IPS-18a (cell line): ENCODE results near the gene APH1B.

Experiments used
- H3K27ac ChIP-seq: one replicate; pipeline ENCODE4 v1.5.1; 2013; ENCODE audit warnings: low read length
- H3K27me3 ChIP-seq: one replicate; pipeline ENCODE4 v1.6.1; 2013; ENCODE audit warnings: mild to moderate bottlenecking, low read length; ENCODE audit not compliant: control insufficient read depth, insufficient read depth
- H3K36me3 ChIP-seq: one replicate; pipeline ENCODE4 v1.6.1; 2013; ENCODE audit warnings: low read depth, low read length; ENCODE audit not compliant: control insufficient read depth
- H3K4me1 ChIP-seq: one replicate; pipeline ENCODE4 v1.6.1; 2013; ENCODE audit warnings: low read depth, low read length; ENCODE audit not compliant: control insufficient read depth
- H3K4me3 ChIP-seq: one replicate; pipeline ENCODE4 v1.5.1; 2013; ENCODE audit warnings: low read length
- H3K9ac ChIP-seq: one replicate; pipeline ENCODE4 v1.6.1; 2013; ENCODE audit warnings: mild to moderate bottlenecking, low read length, moderate library complexity
- H3K9me3 ChIP-seq: one replicate; pipeline ENCODE4 v1.6.1; 2013; ENCODE audit warnings: low read depth, low read length; ENCODE audit not compliant: control insufficient read depth

The APH1B gene

GRCh38 chr15:63347074-63347857, 69.9 kb downstream of the APH1B start:
- H3K9me3 ChIP-seq = no peaks in the 10 kb centered on the region
- H3K27ac ChIP-seq = no peak overlapping the region
- no peak overlapping the region for H3K9ac ChIP-seq
- no peaks in the 10 kb centered on the region for H3K4me1 ChIP-seq
- no peaks in the 10 kb centered on the region for H3K27me3 ChIP-seq
- H3K36me3 ChIP-seq = no peaks in the 10 kb centered on the region
- no peak overlapping the region for H3K4me3 ChIP-seq

GRCh38 chr15:63348392-63348791, 71.0 kb downstream of the APH1B start:
- no peaks in the 10 kb centered on the region for H3K9me3 ChIP-seq
- no peaks in the 10 kb centered on the region for H3K27me3 ChIP-seq
- no peak overlapping the region for H3K4me3 ChIP-seq
- no peaks in the 10 kb centered on the region for H3K4me1 ChIP-seq
- no peaks in the 10 kb centered on the region for H3K36me3 ChIP-seq
- H3K27ac ChIP-seq = no peak overlapping the region
- H3K9ac ChIP-seq = no peak overlapping the region

DNA sequence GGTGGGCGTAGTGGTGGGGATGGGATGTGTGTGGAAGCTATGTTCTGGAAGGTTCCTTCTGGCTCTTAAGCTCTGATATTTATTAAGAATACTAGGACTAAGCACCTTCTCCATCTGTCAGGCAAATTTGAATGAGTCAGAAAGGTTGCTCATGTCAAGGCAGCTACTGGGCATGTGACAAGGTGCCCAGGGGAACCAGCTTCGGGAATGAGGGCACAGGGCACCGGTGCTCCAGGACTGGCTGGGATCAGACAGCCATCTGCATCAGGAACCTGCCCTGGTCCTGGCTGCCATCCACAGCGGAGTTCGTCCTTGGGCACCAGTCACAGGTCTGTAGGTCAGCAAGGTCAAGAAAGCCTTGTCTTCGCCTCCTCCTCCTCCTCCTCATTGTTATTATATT, 71.8 kb downstream of the APH1B start:
- no peaks in the 10 kb centered on the region for H3K9me3 ChIP-seq
- no peak overlapping the region for H3K9ac ChIP-seq
- no peak overlapping the region for H3K4me3 ChIP-seq
- H3K27me3 ChIP-seq = no peaks in the 10 kb centered on the region
- no peaks in the 10 kb centered on the region for H3K36me3 ChIP-seq
- no peak overlapping the region for H3K27ac ChIP-seq
- no peaks in the 10 kb centered on the region for H3K4me1 ChIP-seq

- no peaks in the 10 kb centered on the region for H3K4me1 ChIP-seq
- H3K27ac ChIP-seq = no peak overlapping the region
- no peaks in the 10 kb centered on the region for H3K9me3 ChIP-seq
- H3K27me3 ChIP-seq = no peaks in the 10 kb centered on the region
- no peak overlapping the region for H3K4me3 ChIP-seq
- no peak overlapping the region for H3K9ac ChIP-seq
- H3K36me3 ChIP-seq = no peaks in the 10 kb centered on the region
Observed at GRCh38 chr15:63349621-63350020, 72.2 kb downstream of the APH1B start.

- no peaks in the 10 kb centered on the region for H3K27me3 ChIP-seq
- H3K36me3 ChIP-seq = no peaks in the 10 kb centered on the region
- H3K9me3 ChIP-seq = no peaks in the 10 kb centered on the region
- H3K4me1 ChIP-seq = no peaks in the 10 kb centered on the region
- H3K9ac ChIP-seq = no peak overlapping the region
- H3K4me3 ChIP-seq = no peak overlapping the region
- no peak overlapping the region for H3K27ac ChIP-seq
Observed at GRCh38 chr15:63350178-63350621, 72.8 kb downstream of the APH1B start.

- Histone ChIP-seq H3K9me3 (no peaks in the 10 kb centered on the region), H3K36me3 (no peaks in the 10 kb centered on the region), H3K4me1 (no peaks in the 10 kb centered on the region), H3K9ac (no peak overlapping the region), H3K27ac (no peak overlapping the region), H3K27me3 (no peaks in the 10 kb centered on the region), H3K4me3 (no peak overlapping the region)
Observed at GRCh38 chr15:63351170-63351569, 73.8 kb downstream of the APH1B start.

GRCh38 chr15:63352808-63353207, 75.4 kb downstream of the APH1B start:
- H3K27ac ChIP-seq = no peak overlapping the region
- H3K4me1 ChIP-seq = no peaks in the 10 kb centered on the region
- H3K36me3 ChIP-seq = no peaks in the 10 kb centered on the region
- no peaks in the 10 kb centered on the region for H3K27me3 ChIP-seq
- no peak overlapping the region for H3K9ac ChIP-seq
- no peaks in the 10 kb centered on the region for H3K9me3 ChIP-seq
- no peak overlapping the region for H3K4me3 ChIP-seq

GRCh38 chr15:63353261-63353660, 75.9 kb downstream of the APH1B start:
- Histone ChIP-seq H3K27ac (no peak overlapping the region), H3K27me3 (no peaks in the 10 kb centered on the region), H3K9me3 (no peaks in the 10 kb centered on the region), H3K36me3 (no peaks in the 10 kb centered on the region), H3K9ac (no peak overlapping the region), H3K4me3 (no peak overlapping the region), H3K4me1 (no peaks in the 10 kb centered on the region)

DNA sequence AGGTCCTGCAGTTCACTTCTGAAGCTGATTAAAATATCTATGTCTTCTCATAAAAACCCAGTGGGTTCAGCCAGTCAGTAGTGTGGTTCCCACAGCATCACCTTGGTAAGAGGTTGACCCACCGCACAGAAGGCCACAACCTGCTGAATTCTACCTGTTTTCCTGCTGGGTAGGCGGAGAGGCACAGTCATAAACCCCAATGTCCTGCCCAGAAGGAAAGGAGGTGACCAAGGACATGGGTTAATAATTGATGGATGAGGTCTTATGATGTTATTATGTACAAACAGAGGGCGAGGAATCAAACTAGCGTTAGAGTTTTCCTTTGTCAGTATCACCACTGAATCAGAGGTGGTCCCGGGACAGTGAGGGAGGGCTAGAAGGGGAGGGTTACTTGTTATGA, 76.5 kb downstream of the APH1B start:
- Histone ChIP-seq H3K4me3 (no peak overlapping the region), H3K4me1 (no peaks in the 10 kb centered on the region), H3K27ac (no peak overlapping the region), H3K9me3 (no peaks in the 10 kb centered on the region), H3K27me3 (no peaks in the 10 kb centered on the region), H3K36me3 (no peaks in the 10 kb centered on the region), H3K9ac (no peak overlapping the region)

GRCh38 chr15:63354821-63355650, 77.6 kb downstream of the APH1B start:
- Histone ChIP-seq H3K27me3 (no peaks in the 10 kb centered on the region), H3K9me3 (no peaks in the 10 kb centered on the region), H3K27ac (no peak overlapping the region), H3K36me3 (no peaks in the 10 kb centered on the region), H3K4me3 (no peak overlapping the region), H3K4me1 (no peaks in the 10 kb centered on the region), H3K9ac (no peak overlapping the region)

GRCh38 chr15:63357061-63357460, 79.7 kb downstream of the APH1B start:
- H3K36me3 ChIP-seq = no peaks in the 10 kb centered on the region
- no peak overlapping the region for H3K4me3 ChIP-seq
- H3K4me1 ChIP-seq = peaks cover 5% of the 10 kb centered on the region
- H3K9ac ChIP-seq = no peak overlapping the region
- H3K27ac ChIP-seq = no peak overlapping the region
- H3K27me3 ChIP-seq = no peaks in the 10 kb centered on the region
- no peaks in the 10 kb centered on the region for H3K9me3 ChIP-seq
